ENCODE measurements around the gene THSD4. TPM values are rescaled to one million over a fixed set of nuclear protein-coding genes. Genes with fewer than 3 reads are reported as not detected.

THSD4 gene
- total RNA-seq, 1 donor from 2014 or later: 151 TPM

- no peaks in the 10 kb centered on the region for H3K36me3 ChIP-seq
Measured at GRCh38 chr15:71511796-71512681, 396.8 kb downstream of the THSD4 start.

GRCh38 chr15:71512682-71513006 is 397.4 kb downstream of the THSD4 start:
- intact Hi-C loops (cut with DNase I): no loop called here
- no peaks in the 10 kb centered on the region for H3K36me3 ChIP-seq
- DNase-seq (ENCODE audit: low spot score in 2 of 2): no peak
- H3K4me1 ChIP-seq: peaks cover 3 to 10% of the 10 kb centered on the region in 2 donors
- no peak overlapping the region for H3K27ac ChIP-seq
- TF ChIP-seq CTCF (IDR thresholded peaks at IDR 0.05): no peak
- H3K9me3 ChIP-seq: no peaks in the 10 kb centered on the region
- peak overlapping the region in 1 of 2 donors; percentile 17 for H3K4me3 ChIP-seq
- H3K27me3 ChIP-seq: no peaks in the 10 kb centered on the region

More at GRCh38 chr15:71511796-71512681, 396.8 kb downstream of the THSD4 start:
- TF ChIP-seq CTCF (IDR thresholded peaks at IDR 0.05): no peak
- Histone ChIP-seq H3K27ac (no peak overlapping the region), H3K4me3 (peak overlapping the region in 1 of 2 donors; percentile 17), H3K9me3 (no peaks in the 10 kb centered on the region), H3K27me3 (no peaks in the 10 kb centered on the region), H3K4me1 (peaks cover 3 to 13% of the 10 kb centered on the region in 2 donors)
- intact Hi-C loops (cut with DNase I): no loop called here
- no peak for DNase-seq (ENCODE audit: low spot score in 2 of 2)

GRCh38 chr15:71515375-71516186 is 400.3 kb downstream of the THSD4 start:
- Histone ChIP-seq H3K4me3 (no peak overlapping the region), H3K36me3 (no peaks in the 10 kb centered on the region), H3K27me3 (no peaks in the 10 kb centered on the region), H3K4me1 (no peaks in the 10 kb centered on the region), H3K27ac (no peak overlapping the region), H3K9me3 (no peaks in the 10 kb centered on the region)
- intact Hi-C loops (cut with DNase I): no loop called here
- no peak for DNase-seq (ENCODE audit: low spot score in 2 of 2)
- TF ChIP-seq CTCF (IDR thresholded peaks at IDR 0.05): no peak

- Histone ChIP-seq H3K27me3 (no peaks in the 10 kb centered on the region), H3K4me3 (no peak overlapping the region), H3K4me1 (no peaks in the 10 kb centered on the region), H3K36me3 (no peaks in the 10 kb centered on the region), H3K9me3 (no peaks in the 10 kb centered on the region), H3K27ac (no peak overlapping the region)
- intact Hi-C loops (cut with DNase I): no loop called here
- DNase-seq (ENCODE audit: low spot score in 2 of 2): no peak
- TF ChIP-seq CTCF (IDR thresholded peaks at IDR 0.05): no peak
Measured at GRCh38 chr15:71517751-71518150, 402.5 kb downstream of the THSD4 start.

- DNase-seq (ENCODE audit: low spot score in 2 of 2): no peak
- intact Hi-C loops (cut with DNase I): no loop called here
Measured at GRCh38 chr15:71518661-71519060, 403.4 kb downstream of the THSD4 start.

More at GRCh38 chr15:71518661-71519060, 403.4 kb downstream of the THSD4 start:
- no peak overlapping the region for H3K27ac ChIP-seq
- H3K36me3 ChIP-seq: no peaks in the 10 kb centered on the region
- no peaks in the 10 kb centered on the region for H3K9me3 ChIP-seq
- no peaks in the 10 kb centered on the region for H3K4me1 ChIP-seq
- no peaks in the 10 kb centered on the region for H3K27me3 ChIP-seq
- H3K4me3 ChIP-seq: no peak overlapping the region
- no peak for TF ChIP-seq CTCF (IDR thresholded peaks at IDR 0.05)

Data from ascending aorta (tissue), 2 donors.